ENCODE data around the gene TSPAN6.

The TSPAN6 gene

GRCh38 chrX:100648458-100649417 lies 12.1 kb upstream of the TSPAN6 start:
- peaks cover 12 to 37% of the 10 kb centered on the region in 2 donors for H3K4me1 ChIP-seq (ENCODE audit: control insufficient read depth in 2 of 2, insufficient read depth in 2 of 2, low read length in 2 of 2)
- no peak overlapping the region for H3K9ac ChIP-seq (ENCODE audit: low read depth in 1 of 2, low read length in 2 of 2)
- H3K9me3 ChIP-seq (ENCODE audit: control insufficient read depth in 2 of 2, low read length in 2 of 2), result no peaks in the 10 kb centered on the region
- H3K27ac ChIP-seq (ENCODE audit: low read depth in 2 of 2, low read length in 2 of 2), result peak overlapping the region; percentile 71 to 77
- no peaks in the 10 kb centered on the region for H3K36me3 ChIP-seq (ENCODE audit: control insufficient read depth in 2 of 2, insufficient read depth in 2 of 2, low read length in 2 of 2)
- peaks cover 4 to 6% of the 10 kb centered on the region in 2 donors for H3K27me3 ChIP-seq (ENCODE audit: control insufficient read depth in 2 of 2, insufficient read depth in 2 of 2, low read length in 2 of 2)
- peak overlapping the region in 1 of 2 donors; percentile 15 for H3K4me3 ChIP-seq (ENCODE audit: low read length in 2 of 2)

- Histone ChIP-seq H3K4me3 (ENCODE audit: low read length in 2 of 2) (no peak overlapping the region), H3K27me3 (ENCODE audit: control insufficient read depth in 2 of 2, insufficient read depth in 2 of 2, low read length in 2 of 2) (peaks cover 6 to 10% of the 10 kb centered on the region in 2 donors), H3K36me3 (ENCODE audit: control insufficient read depth in 2 of 2, insufficient read depth in 2 of 2, low read length in 2 of 2) (no peaks in the 10 kb centered on the region), H3K27ac (ENCODE audit: low read depth in 2 of 2, low read length in 2 of 2) (peak overlapping the region; percentile 71 to 77), H3K4me1 (ENCODE audit: control insufficient read depth in 2 of 2, insufficient read depth in 2 of 2, low read length in 2 of 2) (peaks cover 12 to 40% of the 10 kb centered on the region in 2 donors), H3K9ac (ENCODE audit: low read depth in 1 of 2, low read length in 2 of 2) (no peak overlapping the region), H3K9me3 (ENCODE audit: control insufficient read depth in 2 of 2, low read length in 2 of 2) (no peaks in the 10 kb centered on the region)
Measured at GRCh38 chrX:100647739-100648138, 11.1 kb upstream of the TSPAN6 start.

- H3K9ac ChIP-seq (ENCODE audit: low read depth in 1 of 2, low read length in 2 of 2), result no peak overlapping the region
- H3K27ac ChIP-seq (ENCODE audit: low read depth in 2 of 2, low read length in 2 of 2), result peak overlapping the region in 1 of 2 donors; percentile 34
- no peaks in the 10 kb centered on the region for H3K9me3 ChIP-seq (ENCODE audit: control insufficient read depth in 2 of 2, low read length in 2 of 2)
- no peak overlapping the region for H3K4me3 ChIP-seq (ENCODE audit: low read length in 2 of 2)
- H3K4me1 ChIP-seq (ENCODE audit: control insufficient read depth in 2 of 2, insufficient read depth in 2 of 2, low read length in 2 of 2), result peaks cover 12 to 40% of the 10 kb centered on the region in 2 donors
- H3K36me3 ChIP-seq (ENCODE audit: control insufficient read depth in 2 of 2, insufficient read depth in 2 of 2, low read length in 2 of 2), result no peaks in the 10 kb centered on the region
- peaks cover 8 to 10% of the 10 kb centered on the region in 2 donors for H3K27me3 ChIP-seq (ENCODE audit: control insufficient read depth in 2 of 2, insufficient read depth in 2 of 2, low read length in 2 of 2)
Measured at GRCh38 chrX:100647095-100647494, 10.5 kb upstream of the TSPAN6 start.

GRCh38 chrX:100645106-100645505 lies 8.5 kb upstream of the TSPAN6 start:
- no peak overlapping the region for H3K4me3 ChIP-seq (ENCODE audit: low read length in 2 of 2)
- no peaks in the 10 kb centered on the region for H3K9me3 ChIP-seq (ENCODE audit: control insufficient read depth in 2 of 2, low read length in 2 of 2)
- H3K9ac ChIP-seq (ENCODE audit: low read depth in 1 of 2, low read length in 2 of 2), result no peak overlapping the region
- no peaks in the 10 kb centered on the region for H3K36me3 ChIP-seq (ENCODE audit: control insufficient read depth in 2 of 2, insufficient read depth in 2 of 2, low read length in 2 of 2)
- peaks cover 13 to 14% of the 10 kb centered on the region in 2 donors for H3K27me3 ChIP-seq (ENCODE audit: control insufficient read depth in 2 of 2, insufficient read depth in 2 of 2, low read length in 2 of 2)
- no peak overlapping the region for H3K27ac ChIP-seq (ENCODE audit: low read depth in 2 of 2, low read length in 2 of 2)
- peaks cover 7 to 33% of the 10 kb centered on the region in 2 donors for H3K4me1 ChIP-seq (ENCODE audit: control insufficient read depth in 2 of 2, insufficient read depth in 2 of 2, low read length in 2 of 2)

- Histone ChIP-seq H3K4me1 (ENCODE audit: control insufficient read depth in 2 of 2, insufficient read depth in 2 of 2, low read length in 2 of 2) (peaks cover 7 to 24% of the 10 kb centered on the region in 2 donors), H3K36me3 (ENCODE audit: control insufficient read depth in 2 of 2, insufficient read depth in 2 of 2, low read length in 2 of 2) (no peaks in the 10 kb centered on the region), H3K27ac (ENCODE audit: low read depth in 2 of 2, low read length in 2 of 2) (peak within 1 kb of the TSS in 1 of 2 donors; percentile 44), H3K9me3 (ENCODE audit: control insufficient read depth in 2 of 2, low read length in 2 of 2) (no peaks in the 10 kb centered on the region), H3K9ac (ENCODE audit: low read depth in 1 of 2, low read length in 2 of 2) (peak within 1 kb of the TSS in 1 of 2 donors; percentile 10), H3K4me3 (ENCODE audit: low read length in 2 of 2) (no peak within 1 kb of the TSS), H3K27me3 (ENCODE audit: control insufficient read depth in 2 of 2, insufficient read depth in 2 of 2, low read length in 2 of 2) (peaks cover 13 to 14% of the 10 kb centered on the region in 2 donors)
Measured at GRCh38 chrX:100643956-100644860, 7.6 kb upstream of the TSPAN6 start, which contains the start of gene SRPX2. Gene SRPX2 (plus strand): TSS chrX:100644199. CDS start chrX:100646323, 2,124 bp downstream.

DNA sequence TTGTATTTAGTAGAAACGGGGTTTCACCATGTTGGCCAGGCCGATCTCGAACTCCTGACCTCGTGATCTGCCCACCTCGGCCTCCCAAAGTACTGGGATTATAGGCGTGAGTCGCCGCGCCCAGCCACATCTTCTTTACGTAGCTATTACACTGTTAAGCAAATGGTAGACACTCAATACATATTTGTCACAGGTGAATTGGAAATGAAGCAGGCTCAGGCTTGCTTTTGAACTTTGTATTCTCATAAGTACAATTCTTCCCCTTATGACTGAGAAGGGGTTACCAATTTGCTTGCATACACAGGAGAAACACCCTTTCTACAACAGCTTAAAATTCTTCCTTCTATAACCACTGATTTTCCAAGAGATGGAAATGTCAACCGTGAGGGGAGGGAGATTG lies 6.6 kb upstream of the TSPAN6 start:
- H3K9me3 ChIP-seq (ENCODE audit: control insufficient read depth in 2 of 2, low read length in 2 of 2), result no peaks in the 10 kb centered on the region
- peak overlapping the region in 1 of 2 donors; percentile 17 for H3K27ac ChIP-seq (ENCODE audit: low read depth in 2 of 2, low read length in 2 of 2)
- H3K4me3 ChIP-seq (ENCODE audit: low read length in 2 of 2), result no peak overlapping the region
- H3K36me3 ChIP-seq (ENCODE audit: control insufficient read depth in 2 of 2, insufficient read depth in 2 of 2, low read length in 2 of 2), result no peaks in the 10 kb centered on the region
- H3K4me1 ChIP-seq (ENCODE audit: control insufficient read depth in 2 of 2, insufficient read depth in 2 of 2, low read length in 2 of 2), result peaks cover 7 to 15% of the 10 kb centered on the region in 2 donors
- peaks cover 15 to 18% of the 10 kb centered on the region in 2 donors for H3K27me3 ChIP-seq (ENCODE audit: control insufficient read depth in 2 of 2, insufficient read depth in 2 of 2, low read length in 2 of 2)
- no peak overlapping the region for H3K9ac ChIP-seq (ENCODE audit: low read depth in 1 of 2, low read length in 2 of 2)

DNA sequence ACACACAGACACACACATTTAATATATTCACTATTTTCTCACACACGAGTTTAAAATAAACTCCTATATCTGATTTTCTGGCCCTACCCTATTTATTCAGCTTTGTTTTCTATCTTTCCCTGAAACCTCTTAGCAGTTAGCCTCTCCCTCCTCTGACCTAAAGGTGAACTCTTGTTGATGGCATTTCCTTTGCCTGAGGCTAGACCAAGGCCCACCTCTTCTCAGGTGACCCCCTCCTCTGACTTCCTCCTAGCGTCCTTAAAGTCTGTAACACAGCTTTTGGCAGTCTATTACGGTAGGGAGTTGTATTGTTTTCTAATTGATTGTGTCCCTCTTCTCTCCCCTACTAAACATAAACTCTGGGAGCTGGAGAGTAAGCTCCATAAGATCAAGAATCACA lies 5.7 kb upstream of the TSPAN6 start:
- Histone ChIP-seq H3K27me3 (ENCODE audit: control insufficient read depth in 2 of 2, insufficient read depth in 2 of 2, low read length in 2 of 2) (peaks cover 15 to 21% of the 10 kb centered on the region in 2 donors), H3K4me1 (ENCODE audit: control insufficient read depth in 2 of 2, insufficient read depth in 2 of 2, low read length in 2 of 2) (peaks cover 0 to 6% of the 10 kb centered on the region in 2 donors), H3K36me3 (ENCODE audit: control insufficient read depth in 2 of 2, insufficient read depth in 2 of 2, low read length in 2 of 2) (no peaks in the 10 kb centered on the region), H3K27ac (ENCODE audit: low read depth in 2 of 2, low read length in 2 of 2) (no peak overlapping the region), H3K9me3 (ENCODE audit: control insufficient read depth in 2 of 2, low read length in 2 of 2) (no peaks in the 10 kb centered on the region), H3K9ac (ENCODE audit: low read depth in 1 of 2, low read length in 2 of 2) (no peak overlapping the region), H3K4me3 (ENCODE audit: low read length in 2 of 2) (no peak overlapping the region)

DNA sequence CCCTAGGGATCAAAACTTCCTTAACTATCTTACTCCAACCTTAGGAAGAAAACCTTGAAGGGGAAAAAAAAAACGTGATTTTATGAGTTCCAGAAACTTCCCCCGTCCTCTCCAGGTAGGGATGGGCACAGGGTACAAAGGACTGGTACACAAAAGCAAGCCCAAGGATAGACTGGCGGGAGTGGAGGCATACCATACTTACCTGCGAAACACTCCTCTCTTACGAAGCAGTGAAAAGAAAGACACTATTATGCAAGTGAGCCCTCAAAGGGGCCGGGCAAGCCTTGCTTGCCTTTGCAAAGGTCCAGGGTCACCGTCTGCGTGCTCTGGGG lies 651 bp downstream of the TSPAN6 start:
- H3K27me3 ChIP-seq (ENCODE audit: control insufficient read depth in 2 of 2, insufficient read depth in 2 of 2, low read length in 2 of 2), result peaks cover 2 to 7% of the 10 kb centered on the region in 2 donors
- peak overlapping the region; percentile 46 to 57 for H3K27ac ChIP-seq (ENCODE audit: low read depth in 2 of 2, low read length in 2 of 2)
- peak overlapping the region; percentile 66 to 80 for H3K4me3 ChIP-seq (ENCODE audit: low read length in 2 of 2)
- no peaks in the 10 kb centered on the region for H3K36me3 ChIP-seq (ENCODE audit: control insufficient read depth in 2 of 2, insufficient read depth in 2 of 2, low read length in 2 of 2)
- H3K9me3 ChIP-seq (ENCODE audit: control insufficient read depth in 2 of 2, low read length in 2 of 2), result no peaks in the 10 kb centered on the region
- peak overlapping the region; percentile 68 to 73 for H3K9ac ChIP-seq (ENCODE audit: low read depth in 1 of 2, low read length in 2 of 2)
- no peaks in the 10 kb centered on the region for H3K4me1 ChIP-seq (ENCODE audit: control insufficient read depth in 2 of 2, insufficient read depth in 2 of 2, low read length in 2 of 2)

DNA sequence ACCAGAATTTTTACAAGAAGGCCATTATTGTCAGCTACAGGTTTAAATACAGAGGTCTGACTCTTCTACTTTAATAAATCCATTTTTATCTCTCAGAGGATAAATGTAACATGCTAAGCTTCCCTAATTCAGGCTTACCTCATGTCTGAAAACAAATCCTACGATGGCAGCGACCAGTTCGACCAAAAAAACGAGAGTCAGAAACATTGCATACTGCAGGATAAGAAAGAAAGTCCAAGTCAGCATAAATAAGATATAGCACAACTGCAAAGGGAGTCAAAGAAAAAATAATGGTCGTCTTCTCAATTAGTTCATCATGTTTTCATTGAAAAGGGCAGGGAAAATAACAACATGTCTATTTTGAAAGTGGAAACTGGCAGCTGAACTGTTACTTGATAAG lies 1.6 kb downstream of the TSPAN6 start:
- Histone ChIP-seq H3K4me1 (ENCODE audit: control insufficient read depth in 2 of 2, insufficient read depth in 2 of 2, low read length in 2 of 2) (no peaks in the 10 kb centered on the region), H3K27me3 (ENCODE audit: control insufficient read depth in 2 of 2, insufficient read depth in 2 of 2, low read length in 2 of 2) (peaks cover 2 to 7% of the 10 kb centered on the region in 2 donors), H3K36me3 (ENCODE audit: control insufficient read depth in 2 of 2, insufficient read depth in 2 of 2, low read length in 2 of 2) (peaks cover 0 to 1% of the 10 kb centered on the region in 2 donors), H3K9ac (ENCODE audit: low read depth in 1 of 2, low read length in 2 of 2) (no peak overlapping the region), H3K9me3 (ENCODE audit: control insufficient read depth in 2 of 2, low read length in 2 of 2) (no peaks in the 10 kb centered on the region), H3K27ac (ENCODE audit: low read depth in 2 of 2, low read length in 2 of 2) (no peak overlapping the region), H3K4me3 (ENCODE audit: low read length in 2 of 2) (peak overlapping the region; percentile 66 to 80)

Data from mucosa of rectum (tissue), 2 donors.